Activated CD8-positive, alpha-beta memory T cell treated with anti-CD3 and anti-CD28 coated beads, Interleukin-2, amount 50 U/mL, for 24 hours (primary cell): ENCODE measurements around the gene CACNA1D.

Experiments
- DNase-seq: peaks from one replicate; pipeline ENCODE4 v3.0.0-alpha.2; 2020; ENCODE audit errors: extremely low read depth

The CACNA1D gene

DNA sequence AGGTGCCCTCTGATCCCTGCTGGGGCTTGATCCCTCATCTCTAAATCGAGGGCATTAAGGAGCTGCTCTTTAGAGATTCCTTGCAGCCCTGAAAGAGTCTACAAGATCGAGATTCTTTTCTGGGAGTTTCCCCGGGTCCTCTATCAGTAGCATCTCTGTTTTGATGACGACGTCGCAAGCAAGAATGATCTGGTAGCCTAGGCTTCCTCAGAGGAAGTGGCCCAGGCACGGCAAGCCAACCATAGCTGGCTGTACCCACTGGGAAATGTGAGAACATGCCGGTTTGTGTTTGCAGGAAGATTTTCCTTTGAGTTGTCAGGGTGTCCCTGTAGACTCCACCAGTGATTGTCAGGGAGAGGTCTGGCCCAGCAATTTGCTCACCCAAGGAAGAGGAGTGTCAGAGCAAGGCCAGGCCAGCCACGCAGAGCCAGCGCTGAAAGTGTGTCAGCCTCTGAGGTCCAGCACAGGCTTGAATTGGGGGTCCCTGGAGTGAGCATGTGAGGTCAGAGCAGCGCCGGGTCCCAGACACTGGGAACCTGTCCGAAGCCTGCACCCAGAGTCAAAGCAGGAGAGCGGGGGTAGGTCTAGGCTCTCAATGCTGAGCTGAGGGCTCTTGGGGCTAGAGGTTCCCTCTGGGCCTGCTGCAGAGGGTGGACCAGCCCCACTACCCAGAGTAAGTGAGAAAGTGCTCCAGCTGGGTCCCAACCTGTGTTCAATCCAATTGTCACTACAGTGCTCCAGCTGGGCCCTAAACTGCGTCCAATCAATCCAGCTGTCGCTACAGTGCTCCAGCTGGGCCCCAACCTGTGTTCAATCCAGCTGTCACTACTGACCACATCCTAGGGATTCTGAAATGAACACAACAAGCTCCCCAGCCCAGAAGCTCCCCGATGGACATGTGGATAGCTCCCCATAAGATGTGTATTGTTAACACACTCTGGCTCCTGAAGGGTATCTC is 256.1 kb downstream of the CACNA1D start:
- DNase-seq: no peak

DNA sequence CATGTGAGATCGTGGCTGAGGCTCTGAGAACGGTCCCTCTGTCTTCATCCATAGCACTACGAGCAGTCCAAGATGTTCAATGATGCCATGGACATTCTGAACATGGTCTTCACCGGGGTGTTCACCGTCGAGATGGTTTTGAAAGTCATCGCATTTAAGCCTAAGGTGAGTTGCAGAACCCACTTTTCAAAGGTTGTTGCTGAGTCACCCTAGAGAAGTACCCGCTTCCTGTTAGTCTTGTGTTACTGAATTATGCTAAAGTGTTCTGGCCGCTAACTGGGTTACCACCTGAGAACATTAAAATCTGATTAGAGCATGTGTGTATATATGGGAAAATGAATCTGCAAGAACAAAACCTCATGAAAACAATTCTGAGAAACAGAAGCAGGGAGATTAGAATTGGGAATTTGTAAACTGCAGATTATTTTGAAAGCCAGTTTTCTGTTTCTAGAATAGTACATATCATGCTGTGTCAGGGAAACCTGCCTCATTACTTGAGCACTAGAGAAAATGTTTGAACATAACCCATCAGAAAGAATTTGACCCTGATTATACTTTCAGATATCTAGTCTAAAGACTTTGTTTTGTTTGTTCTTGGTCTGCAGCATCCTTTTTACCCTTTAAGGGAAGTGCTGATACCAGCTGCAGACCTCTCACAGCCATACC is 259.2 kb downstream of the CACNA1D start:
- no peak for DNase-seq

DNA sequence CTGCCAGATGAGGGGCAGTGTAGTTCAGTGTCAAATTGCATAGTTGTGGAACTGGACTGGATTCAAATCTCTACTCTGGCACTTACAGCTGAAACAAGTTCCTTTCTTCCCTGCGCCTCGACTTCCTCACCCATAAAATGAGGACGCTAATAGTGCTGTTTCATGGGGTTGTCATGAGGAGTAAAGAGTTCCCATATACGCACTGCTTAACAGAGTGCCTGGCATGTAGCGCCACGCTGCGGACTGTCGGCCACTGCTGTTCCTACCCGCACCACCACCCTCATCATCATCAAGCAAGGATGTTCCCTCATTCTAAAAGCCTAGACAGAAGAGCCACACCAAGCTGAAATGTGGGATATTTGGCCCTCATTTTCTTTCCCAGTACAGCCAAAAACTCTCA is 259.9 kb downstream of the CACNA1D start:
- DNase-seq: no peak

DNA sequence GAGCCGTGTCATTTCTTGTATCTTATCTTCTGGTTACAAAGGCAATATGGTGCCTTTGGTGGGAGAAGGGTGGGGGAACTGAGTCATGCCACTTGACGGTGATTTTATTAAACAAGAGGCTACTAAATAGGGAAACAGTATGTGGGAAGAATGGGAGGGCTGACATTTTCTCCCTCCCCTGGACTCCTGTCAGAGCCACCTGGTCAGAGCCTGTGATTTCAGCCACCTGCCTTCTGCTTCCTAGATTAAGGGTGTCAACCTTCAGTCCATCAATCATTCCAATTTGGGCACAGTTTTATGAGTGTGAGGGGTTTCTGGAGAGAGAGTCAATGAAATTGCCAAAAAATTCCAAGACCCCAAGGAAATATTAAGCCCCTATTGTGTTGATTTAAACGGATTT is 264.4 kb downstream of the CACNA1D start:
- DNase-seq: no peak

DNA sequence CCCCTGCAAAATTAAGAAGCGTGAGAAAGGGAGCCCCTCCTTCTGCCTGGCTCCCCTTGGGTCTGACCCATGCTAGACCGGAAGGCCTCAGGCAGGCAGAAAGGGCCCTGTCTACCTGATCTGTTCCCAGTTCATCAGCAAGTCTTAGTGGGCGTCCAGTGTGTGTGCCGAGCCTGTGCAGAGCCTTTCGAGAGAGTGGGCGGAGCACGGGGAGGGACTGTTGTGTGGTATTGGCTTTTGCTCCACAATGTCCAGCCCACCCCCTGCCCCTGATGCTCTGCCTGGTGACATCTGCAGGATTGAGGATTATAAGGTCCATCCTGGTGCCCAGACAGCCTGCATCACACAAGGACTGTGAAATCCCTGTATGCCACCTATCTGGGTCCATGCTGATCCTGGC is 268.9 kb downstream of the CACNA1D start:
- no peak for DNase-seq

DNA sequence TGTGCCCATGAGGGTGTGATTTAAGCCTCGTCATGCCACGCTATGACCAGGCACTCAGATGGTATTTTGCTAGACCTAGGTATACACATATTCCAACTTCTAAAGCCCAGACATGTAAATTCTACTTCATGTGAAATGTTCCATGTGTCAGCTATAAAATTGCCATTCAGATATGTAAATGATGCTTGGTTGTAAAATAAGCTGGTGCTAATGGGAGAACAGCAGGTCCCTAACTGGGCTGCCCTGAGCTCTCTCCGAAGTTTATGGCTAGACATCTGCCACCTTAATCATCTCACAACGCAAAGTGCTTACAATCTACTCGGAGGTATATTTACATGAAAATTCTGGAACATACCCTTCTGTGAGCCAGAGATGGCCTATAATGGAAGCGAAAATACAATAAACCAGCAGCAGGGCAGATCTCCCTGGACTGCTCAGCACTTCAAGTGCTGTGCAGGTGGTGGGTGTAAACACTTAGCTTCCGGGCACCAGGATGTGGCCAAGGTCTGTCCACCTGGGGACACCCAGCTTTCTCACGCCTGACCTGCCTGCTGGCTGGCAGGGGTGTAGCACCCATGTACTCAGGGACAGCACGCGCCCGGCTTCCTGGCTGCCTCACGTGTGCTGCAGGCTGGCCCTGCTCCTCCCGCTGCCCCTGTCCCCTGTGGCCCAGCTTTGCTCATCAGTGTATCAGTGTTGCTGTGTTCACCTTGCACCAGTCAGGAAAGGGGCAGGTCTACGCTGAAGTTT is 269.8 kb downstream of the CACNA1D start:
- DNase-seq: no peak

DNA sequence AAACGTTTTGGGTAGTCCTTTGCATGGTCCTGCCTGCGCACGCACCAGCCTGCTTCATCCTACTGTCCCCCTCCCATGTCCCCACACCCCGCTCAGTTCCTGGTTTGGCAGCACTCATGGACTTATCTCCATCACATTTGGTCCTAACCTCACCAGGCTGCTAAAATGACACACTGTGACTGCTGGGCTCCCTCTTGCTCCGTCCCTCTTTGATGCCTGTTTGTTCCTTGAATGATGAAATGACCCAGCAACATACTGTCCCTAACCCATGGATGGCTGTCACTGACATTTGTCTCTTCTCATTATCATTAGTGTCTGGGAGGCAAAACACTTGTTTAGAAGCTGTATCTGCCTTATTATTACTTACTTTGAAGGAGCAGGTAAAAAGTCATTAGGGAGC is 271.3 kb downstream of the CACNA1D start:
- no peak for DNase-seq

DNA sequence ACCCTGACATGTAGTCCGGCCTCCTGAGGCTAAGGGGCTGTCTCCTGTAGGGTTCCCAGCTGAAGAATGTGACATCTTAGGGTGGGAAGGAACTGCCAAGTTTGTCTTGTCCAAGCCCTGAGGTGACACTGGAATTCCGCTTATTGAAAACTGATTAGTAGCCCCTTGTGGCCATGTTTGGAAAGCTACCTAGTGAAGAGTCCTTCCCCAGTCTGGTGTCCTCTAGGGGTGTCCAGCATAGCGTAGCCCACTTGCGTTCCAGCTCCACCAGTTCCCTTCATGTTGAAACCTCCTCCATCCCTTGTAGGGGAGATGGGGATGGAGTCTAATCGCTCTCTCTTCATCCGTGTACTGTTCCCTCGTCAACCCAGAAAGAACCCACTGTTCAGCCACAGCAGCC is 272.3 kb downstream of the CACNA1D start:
- no peak for DNase-seq

DNA sequence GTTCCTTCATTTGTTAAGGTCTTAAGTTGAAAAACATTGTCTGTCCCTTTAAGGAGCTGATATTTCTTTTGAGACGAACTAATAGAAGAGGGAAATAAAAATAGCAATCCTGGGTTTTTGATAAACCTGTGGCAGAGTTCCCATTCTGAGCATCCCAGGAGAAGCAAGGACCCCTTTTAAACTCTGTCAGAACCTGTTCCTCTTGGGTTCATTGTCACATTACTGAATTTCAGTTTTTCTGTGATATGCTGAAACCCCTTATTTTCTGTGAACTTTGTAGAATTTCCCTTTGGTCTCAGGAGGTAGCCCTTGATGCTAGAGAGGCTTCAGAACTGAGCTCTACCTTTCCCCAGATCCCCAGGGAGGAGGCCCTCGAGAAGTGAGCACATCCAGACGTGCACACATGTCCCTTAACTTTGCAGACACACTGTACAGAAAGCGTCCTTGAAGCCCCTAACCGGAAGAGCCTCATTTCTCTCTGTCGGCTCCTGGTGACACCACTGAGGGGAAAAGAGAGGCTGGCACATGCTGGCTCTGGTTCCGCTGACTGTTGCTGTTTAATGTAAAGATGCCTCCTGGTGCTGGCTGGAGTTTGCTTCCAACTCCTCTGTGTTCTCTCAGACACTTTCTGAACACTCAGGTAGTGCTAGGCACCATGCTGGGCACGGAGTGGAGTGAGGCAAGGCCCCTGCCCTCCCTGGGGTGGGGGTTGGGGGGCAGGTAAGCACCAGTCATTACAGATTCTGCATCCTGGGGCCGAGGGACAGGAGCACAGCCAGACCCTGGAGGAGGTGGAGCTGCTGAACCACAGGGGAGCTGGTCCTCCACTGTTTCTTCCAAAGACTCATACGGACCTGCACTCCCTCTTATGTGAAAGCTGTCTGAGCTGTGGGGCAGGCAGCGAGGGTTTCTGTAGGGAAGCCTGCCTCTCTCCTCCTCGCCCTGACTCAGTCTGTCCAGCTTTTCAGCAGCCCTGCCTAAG is 274.4 kb downstream of the CACNA1D start:
- DNase-seq: no peak

DNA sequence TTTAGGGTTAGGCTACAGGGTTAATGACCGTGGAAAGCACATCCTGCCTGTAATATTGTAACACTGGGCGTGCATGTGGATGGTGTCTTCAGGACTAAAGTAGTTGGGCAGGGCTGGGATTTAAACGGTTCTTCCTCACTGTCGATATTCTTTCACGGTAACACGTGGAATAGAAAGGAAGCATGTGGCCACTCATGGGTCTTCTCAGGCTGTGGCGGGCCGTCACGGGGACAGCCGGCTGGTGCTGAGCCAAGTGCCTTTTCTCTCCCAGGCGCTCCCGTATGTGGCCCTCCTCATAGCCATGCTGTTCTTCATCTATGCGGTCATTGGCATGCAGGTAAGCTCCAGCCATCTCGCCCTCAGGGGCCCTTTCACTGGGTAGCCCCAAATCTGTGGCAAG is 278.2 kb downstream of the CACNA1D start:
- DNase-seq: no peak

DNA sequence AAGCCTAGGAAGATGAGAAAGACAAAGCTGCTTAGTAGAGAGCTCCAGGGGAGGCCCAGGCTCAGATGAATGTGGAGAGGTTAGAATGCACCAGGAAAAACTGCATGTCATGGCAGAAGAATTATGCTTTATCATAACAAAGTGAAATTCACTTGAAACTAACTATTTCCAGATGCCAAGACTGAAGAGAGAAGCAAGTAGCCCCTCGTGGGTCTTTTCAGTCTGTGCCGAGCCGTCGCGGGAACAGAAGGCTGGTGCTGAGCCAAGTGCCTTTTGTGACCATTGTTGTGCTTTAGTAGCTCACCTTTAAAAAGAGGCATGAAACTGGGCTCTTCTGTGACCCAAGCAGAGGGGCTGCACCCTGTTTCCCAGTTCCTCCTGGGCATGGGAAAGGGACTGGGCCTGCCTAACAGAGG is 278.6 kb downstream of the CACNA1D start:
- DNase-seq: no peak

DNA sequence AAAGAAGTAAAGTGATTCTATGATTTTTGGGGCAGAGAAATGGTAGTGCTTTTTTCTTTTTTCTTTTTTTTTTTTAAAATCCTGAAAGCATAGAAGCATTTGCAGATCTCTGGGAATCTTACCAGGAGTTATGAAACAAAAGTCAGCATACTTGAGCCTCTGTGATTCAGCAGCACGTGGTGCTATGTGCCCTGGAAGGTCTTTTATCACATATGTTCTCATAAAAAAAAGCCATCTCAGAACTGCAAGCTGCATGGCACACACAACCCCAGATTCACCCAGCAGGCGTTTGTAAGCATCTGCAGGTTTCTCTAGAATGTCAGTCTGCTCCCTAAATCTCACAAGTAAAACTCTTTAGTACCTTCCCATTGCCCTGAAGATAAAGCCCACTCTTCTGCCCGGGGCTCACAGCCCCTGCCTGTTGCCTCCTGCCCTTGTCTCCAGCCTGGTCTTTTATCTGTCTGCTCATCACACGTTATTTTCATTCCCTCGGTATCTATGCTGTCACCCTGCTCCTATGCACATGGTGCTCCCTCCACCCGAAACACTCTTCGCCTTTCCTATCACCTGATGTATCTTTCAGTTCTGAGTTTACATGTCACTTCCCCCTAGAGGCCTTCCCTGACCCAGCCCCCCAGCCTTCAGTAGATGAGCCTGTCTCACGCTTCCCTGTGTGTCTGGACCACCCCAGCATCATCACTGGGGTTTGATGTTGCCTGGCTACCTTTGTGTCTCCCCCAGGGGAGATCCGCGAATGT is 279.4 kb downstream of the CACNA1D start:
- no peak for DNase-seq

DNA sequence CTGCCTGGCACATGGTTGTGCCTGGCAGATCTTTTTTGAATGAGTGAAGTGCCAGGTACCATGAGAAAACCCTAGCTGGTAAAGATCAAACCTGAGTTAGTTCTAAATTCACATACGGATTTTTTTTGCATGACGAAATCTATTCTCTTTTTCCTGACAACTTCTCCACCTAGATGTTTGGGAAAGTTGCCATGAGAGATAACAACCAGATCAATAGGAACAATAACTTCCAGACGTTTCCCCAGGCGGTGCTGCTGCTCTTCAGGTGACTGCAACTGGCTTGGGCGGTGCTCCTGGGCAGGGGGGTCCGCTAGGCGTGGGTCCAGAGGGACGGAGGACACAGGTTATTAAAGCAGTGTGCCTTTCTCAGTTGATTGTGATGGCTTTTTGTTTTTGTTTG is 280.0 kb downstream of the CACNA1D start:
- DNase-seq: no peak

DNA sequence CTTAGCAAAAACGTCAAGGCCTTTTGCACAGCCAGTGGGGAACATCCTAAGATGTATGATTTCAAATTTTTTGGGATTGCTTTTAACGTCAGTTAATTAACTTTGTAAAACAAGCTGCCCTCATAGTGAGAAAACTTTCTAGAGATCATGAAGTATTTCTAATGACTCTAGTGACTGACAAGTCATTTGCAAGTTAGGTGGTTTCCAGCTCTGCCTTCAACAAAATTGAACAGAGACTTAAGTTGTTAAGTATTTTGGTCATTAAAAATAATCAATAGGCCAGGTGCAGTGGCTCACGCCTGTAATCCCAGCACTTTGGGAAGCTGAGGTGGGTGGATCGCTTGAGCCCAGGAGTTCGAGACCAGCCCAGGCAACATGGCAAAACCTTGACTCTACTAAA is 280.6 kb downstream of the CACNA1D start:
- DNase-seq: no peak

DNA sequence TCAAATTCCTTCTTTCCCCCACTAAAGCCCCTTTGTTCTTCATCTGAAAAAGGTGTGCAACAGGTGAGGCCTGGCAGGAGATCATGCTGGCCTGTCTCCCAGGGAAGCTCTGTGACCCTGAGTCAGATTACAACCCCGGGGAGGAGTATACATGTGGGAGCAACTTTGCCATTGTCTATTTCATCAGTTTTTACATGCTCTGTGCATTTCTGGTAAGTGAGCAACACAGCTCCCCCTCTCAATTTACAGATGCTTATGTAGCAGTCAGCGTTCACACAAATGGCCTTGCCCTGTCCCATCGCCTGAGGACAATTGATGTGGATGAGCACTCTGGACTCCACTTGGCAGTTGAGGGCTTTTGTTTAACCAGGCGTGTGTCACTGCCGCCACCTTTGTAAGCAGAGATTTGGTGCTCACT is 281.4 kb downstream of the CACNA1D start:
- DNase-seq: no peak

DNA sequence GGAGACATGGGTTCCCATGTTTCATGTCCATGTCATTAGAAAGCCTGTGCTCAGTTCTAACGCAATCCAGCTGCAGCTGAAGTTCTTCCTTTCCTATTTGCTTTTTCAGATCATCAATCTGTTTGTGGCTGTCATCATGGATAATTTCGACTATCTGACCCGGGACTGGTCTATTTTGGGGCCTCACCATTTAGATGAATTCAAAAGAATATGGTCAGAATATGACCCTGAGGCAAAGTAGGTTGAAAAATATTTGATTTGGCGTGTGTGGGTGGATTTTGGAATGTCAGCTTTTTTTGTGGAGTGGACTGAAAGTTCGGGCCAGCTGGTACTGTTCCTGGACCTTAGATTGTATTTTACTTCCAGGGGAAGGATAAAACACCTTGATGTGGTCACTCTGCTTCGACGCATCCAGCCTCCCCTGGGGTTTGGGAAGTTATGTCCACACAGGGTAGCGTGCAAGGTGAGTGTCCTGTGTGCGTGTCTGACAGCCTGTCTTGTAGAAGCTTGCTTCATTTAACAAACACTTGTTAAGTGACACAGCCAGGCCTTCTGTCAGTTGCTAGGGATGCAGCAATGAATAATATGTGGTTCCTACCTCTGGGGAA is 282.2 kb downstream of the CACNA1D start:
- DNase-seq: no peak

DNA sequence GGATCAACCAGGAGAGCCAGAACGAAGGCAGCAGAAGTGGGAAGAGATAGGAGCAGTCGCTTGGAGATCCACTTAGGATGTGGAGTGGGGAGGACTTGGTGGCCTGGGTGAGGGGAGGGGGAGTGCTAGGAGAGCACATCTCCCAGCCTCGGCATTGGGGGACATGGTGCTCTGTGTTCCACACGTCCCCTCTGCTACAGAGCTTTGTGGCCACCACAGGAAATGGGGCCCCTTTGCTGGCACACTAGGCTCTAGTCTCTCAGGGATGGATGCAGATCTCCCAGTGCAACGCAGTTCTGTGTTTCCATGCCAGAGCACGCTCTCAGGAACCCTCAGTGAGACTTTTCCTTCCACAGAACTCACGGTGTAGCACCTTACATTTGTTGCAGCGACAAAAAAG is 283.1 kb downstream of the CACNA1D start:
- DNase-seq: no peak

DNA sequence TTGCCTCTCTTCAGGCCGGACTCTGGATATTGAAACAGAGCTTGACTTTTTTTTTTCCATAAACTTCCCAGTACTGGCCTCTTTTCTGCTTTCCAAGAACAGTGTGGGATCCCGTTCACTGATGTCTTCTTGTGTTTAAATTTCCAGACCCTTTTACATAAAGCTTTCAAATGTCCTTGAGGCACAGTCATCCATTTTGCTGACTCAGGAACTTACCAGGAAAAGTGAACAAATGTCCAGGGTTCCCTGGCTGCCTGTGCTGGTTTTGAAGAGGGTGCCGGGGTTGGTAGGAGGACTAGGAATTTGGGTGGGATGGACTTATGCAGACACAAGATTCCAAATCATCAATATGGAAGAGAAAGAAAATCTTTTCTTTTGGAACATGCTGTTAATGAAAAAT is 283.7 kb downstream of the CACNA1D start:
- no peak for DNase-seq

DNA sequence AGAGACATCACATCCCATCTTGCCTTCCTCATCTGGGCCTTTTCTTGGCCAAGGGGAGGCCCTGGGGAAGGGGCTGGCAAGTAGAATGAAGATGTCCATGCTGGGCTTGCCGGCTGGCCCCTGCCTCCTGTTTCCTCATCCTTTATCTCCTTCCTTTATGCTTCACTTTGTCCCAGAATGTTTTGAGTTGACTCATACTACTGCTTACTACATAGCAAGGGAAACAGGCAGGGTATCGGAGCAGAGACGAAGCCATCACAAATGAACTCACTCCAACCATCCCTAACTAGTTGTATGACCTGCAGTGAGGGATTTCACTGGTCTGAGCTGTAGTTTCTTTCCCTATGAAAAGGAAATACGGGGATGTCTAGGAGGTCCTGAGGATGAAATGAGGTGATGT is 285.8 kb downstream of the CACNA1D start:
- no peak for DNase-seq

DNA sequence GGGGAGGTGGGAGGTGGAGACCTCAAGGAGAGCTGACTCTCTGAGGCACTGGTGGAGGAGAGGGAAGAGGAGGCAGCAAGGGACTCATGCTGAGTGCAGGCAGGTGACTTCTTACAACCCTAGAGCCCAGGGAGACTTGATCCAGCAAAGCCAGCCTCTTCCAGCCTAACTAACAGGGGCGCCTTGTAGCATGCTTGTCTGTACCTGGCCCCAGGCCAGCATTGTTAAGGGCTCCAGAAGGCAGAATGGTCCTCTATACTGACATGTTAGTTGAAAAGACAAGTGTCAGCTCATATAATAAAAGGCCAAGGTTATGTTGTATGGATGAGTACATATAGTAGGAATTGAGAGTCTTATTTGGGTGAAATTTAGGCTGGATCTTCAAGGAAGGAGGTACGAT is 286.4 kb downstream of the CACNA1D start:
- no peak for DNase-seq
